T-helper 1 cell treated with Interleukin-12 subunit alpha and Interleukin-12 subunit beta and Interleukin-4 antibody, amounts not matched to agents 30 μg/mL and 1 μg/mL, for 36 hours (primary cell): Measurements from ENCODE around the gene AP5M1.
"Not testable (repeated sequence)": the region's sequence is repeated elsewhere in the genome, so short reads cannot be mapped to it uniquely, and the experiment has no call there.

Experiments used
- H3K27ac Mint-ChIP-seq: one replicate; pipeline ENCODE4 v1.8.0; 2021; ENCODE audit warnings: mild to moderate bottlenecking, mixed read lengths
- H3K27me3 Mint-ChIP-seq: one replicate; pipeline ENCODE4 v1.8.0; 2021; ENCODE audit warnings: low read depth, mixed read lengths
- H3K36me3 Mint-ChIP-seq: one replicate; pipeline ENCODE4 v1.8.0; 2021; ENCODE audit warnings: low read depth, mixed read lengths
- H3K4me1 Mint-ChIP-seq: one replicate; pipeline ENCODE4 v1.8.0; 2021; ENCODE audit warnings: low read depth, mixed read lengths
- H3K4me3 Mint-ChIP-seq: one replicate; pipeline ENCODE4 v1.8.0; 2021; ENCODE audit warnings: mild to moderate bottlenecking, moderate library complexity, mixed read lengths
- H3K9me3 Mint-ChIP-seq: one replicate; pipeline ENCODE4 v1.8.0; 2021; ENCODE audit warnings: mixed read lengths

AP5M1 gene

GRCh38 chr14:57317248-57317833, 48.6 kb downstream of the AP5M1 start:
- Mint-ChIP-seq H3K27me3 (peaks cover 4% of the 10 kb centered on the region), H3K9me3 (peaks cover 5% of the 10 kb centered on the region), H3K27ac (no peak overlapping the region), H3K36me3 (peaks cover 2% of the 10 kb centered on the region), H3K4me3 (no peak overlapping the region), H3K4me1 (peaks cover 6% of the 10 kb centered on the region)

- Mint-ChIP-seq H3K27me3 (no peaks in the 10 kb centered on the region), H3K4me1 (peaks cover under 1% of the 10 kb centered on the region), H3K4me3 (no peak overlapping the region), H3K9me3 (no peaks in the 10 kb centered on the region), H3K27ac (no peak overlapping the region), H3K36me3 (no peaks in the 10 kb centered on the region)
Observed at GRCh38 chr14:57319636-57320192, 50.9 kb downstream of the AP5M1 start.

- H3K36me3 Mint-ChIP-seq, result no peaks in the 10 kb centered on the region
- no peaks in the 10 kb centered on the region for H3K4me1 Mint-ChIP-seq
- no peak overlapping the region for H3K27ac Mint-ChIP-seq
- H3K4me3 Mint-ChIP-seq, result no peak overlapping the region
- no peaks in the 10 kb centered on the region for H3K27me3 Mint-ChIP-seq
- H3K9me3 Mint-ChIP-seq, result no peaks in the 10 kb centered on the region
Observed at GRCh38 chr14:57323721-57324120, 55.0 kb downstream of the AP5M1 start.

GRCh38 chr14:57326253-57326652, 57.5 kb downstream of the AP5M1 start:
- Mint-ChIP-seq H3K4me3 (no peak overlapping the region), H3K36me3 (no peaks in the 10 kb centered on the region), H3K9me3 (no peaks in the 10 kb centered on the region), H3K27me3 (no peaks in the 10 kb centered on the region), H3K27ac (no peak overlapping the region), H3K4me1 (no peaks in the 10 kb centered on the region)

GRCh38 chr14:57329833-57330232, 61.1 kb downstream of the AP5M1 start:
- Mint-ChIP-seq H3K9me3 (peaks cover 12% of the 10 kb centered on the region), H3K4me1 (no peaks in the 10 kb centered on the region), H3K4me3 (no peak overlapping the region), H3K27me3 (no peaks in the 10 kb centered on the region), H3K27ac (no peak overlapping the region), H3K36me3 (no peaks in the 10 kb centered on the region)

GRCh38 chr14:57332475-57332874, 63.7 kb downstream of the AP5M1 start:
- H3K27ac Mint-ChIP-seq, H3K4me3 Mint-ChIP-seq, H3K36me3 Mint-ChIP-seq, H3K4me1 Mint-ChIP-seq, H3K27me3 Mint-ChIP-seq: not testable (repeated sequence)
- peaks cover 27% of the 10 kb centered on the region for H3K9me3 Mint-ChIP-seq

- not testable (repeated sequence) for H3K27me3 Mint-ChIP-seq, H3K4me1 Mint-ChIP-seq, H3K36me3 Mint-ChIP-seq, H3K4me3 Mint-ChIP-seq, H3K27ac Mint-ChIP-seq
- H3K9me3 Mint-ChIP-seq, result peaks cover 27% of the 10 kb centered on the region
Observed at GRCh38 chr14:57333726-57334125, 65.0 kb downstream of the AP5M1 start.

- not testable (repeated sequence) for H3K36me3 Mint-ChIP-seq, H3K4me3 Mint-ChIP-seq
Observed at GRCh38 chr14:57343545-57344297, 75.0 kb downstream of the AP5M1 start.

GRCh38 chr14:57345106-57345505, 76.3 kb downstream of the AP5M1 start:
- no peak overlapping the region for H3K4me3 Mint-ChIP-seq

More at GRCh38 chr14:57343545-57344297, 75.0 kb downstream of the AP5M1 start:
- H3K9me3 Mint-ChIP-seq, H3K27me3 Mint-ChIP-seq, H3K4me1 Mint-ChIP-seq, H3K27ac Mint-ChIP-seq: not testable (repeated sequence)

GRCh38 chr14:57346741-57347140, 78.0 kb downstream of the AP5M1 start:
- Mint-ChIP-seq H3K4me1 (no peaks in the 10 kb centered on the region), H3K36me3 (no peaks in the 10 kb centered on the region), H3K27me3 (peaks cover 3% of the 10 kb centered on the region), H3K27ac (no peak overlapping the region), H3K9me3 (no peaks in the 10 kb centered on the region), H3K4me3 (no peak overlapping the region)

More at GRCh38 chr14:57345106-57345505, 76.3 kb downstream of the AP5M1 start:
- Mint-ChIP-seq H3K27ac (no peak overlapping the region), H3K9me3 (no peaks in the 10 kb centered on the region), H3K4me1 (no peaks in the 10 kb centered on the region), H3K27me3 (peaks cover 3% of the 10 kb centered on the region), H3K36me3 (no peaks in the 10 kb centered on the region)
